ENCODE measurements around the gene CTBS.

The CTBS gene

DNA sequence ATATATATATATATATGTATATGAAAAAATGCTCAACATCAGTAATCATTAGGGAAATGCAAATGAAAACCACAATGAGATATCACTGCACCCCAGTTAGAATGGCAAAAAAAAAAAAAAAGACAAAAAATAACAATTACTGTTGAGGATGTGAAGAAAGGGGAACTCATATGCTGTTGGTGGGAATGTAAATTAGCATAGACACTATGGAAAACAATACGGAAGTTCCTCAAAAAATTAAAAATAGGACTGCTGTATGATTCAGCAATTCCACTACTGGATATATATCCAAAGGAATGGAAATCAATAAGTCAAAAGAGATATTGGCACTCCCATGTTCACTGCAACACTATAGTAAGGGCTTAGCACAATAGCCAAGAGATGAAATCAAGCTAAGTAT is 41.5 kb upstream of the CTBS start:
- no peak for DNase-seq (ENCODE audit: low spot score)
- TF ChIP-seq, protein P1, sequence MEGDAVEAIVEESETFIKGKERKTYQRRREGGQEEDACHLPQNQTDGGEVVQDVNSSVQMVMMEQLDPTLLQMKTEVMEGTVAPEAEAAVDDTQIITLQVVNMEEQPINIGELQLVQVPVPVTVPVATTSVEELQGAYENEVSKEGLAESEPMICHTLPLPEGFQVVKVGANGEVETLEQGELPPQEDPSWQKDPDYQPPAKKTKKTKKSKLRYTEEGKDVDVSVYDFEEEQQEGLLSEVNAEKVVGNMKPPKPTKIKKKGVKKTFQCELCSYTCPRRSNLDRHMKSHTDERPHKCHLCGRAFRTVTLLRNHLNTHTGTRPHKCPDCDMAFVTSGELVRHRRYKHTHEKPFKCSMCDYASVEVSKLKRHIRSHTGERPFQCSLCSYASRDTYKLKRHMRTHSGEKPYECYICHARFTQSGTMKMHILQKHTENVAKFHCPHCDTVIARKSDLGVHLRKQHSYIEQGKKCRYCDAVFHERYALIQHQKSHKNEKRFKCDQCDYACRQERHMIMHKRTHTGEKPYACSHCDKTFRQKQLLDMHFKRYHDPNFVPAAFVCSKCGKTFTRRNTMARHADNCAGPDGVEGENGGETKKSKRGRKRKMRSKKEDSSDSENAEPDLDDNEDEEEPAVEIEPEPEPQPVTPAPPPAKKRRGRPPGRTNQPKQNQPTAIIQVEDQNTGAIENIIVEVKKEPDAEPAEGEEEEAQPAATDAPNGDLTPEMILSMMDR (IDR thresholded peaks at IDR 0.05; ENCODE audit: extremely low read depth, insufficient read depth, missing control alignments): no peak
- in situ Hi-C loops (cut with MboI; ENCODE audit: low pct_unique_long_range_greater_than_20kb, low sequenced_read_pairs, unreplicated experiment): loop anchor here (25.0 kb wide), 2 partner anchors 328 to 478 kb away; partner anchors contain the start of gene PRKACB

DNA sequence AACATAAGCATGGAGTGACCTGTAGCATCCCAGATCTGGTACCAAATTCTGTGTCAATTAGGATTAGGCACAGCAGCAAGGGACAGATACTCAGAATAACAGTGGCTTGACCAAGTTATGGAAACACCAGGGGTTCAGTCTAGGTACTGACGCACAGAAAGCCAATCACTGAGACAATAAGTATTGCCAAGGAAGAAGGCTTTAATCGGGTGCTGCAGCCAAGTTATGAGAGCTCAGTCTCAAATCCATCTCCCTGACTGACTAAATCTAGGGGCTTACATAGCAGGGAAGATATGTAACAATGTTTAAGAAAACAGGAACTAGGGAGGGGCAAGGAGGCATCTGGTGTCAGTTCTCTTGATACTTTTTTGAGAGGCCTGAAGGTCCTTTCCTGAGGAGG is 39.6 kb upstream of the CTBS start:
- no peak for DNase-seq (ENCODE audit: low spot score)
- TF ChIP-seq, protein P1 (IDR thresholded peaks at IDR 0.05; ENCODE audit: extremely low read depth, insufficient read depth, missing control alignments): no peak
- in situ Hi-C loops (cut with MboI; ENCODE audit: low pct_unique_long_range_greater_than_20kb, low sequenced_read_pairs, unreplicated experiment): loop anchor here (25.0 kb wide), 2 partner anchors 327 to 477 kb away; partner anchors contain the start of gene PRKACB

GRCh38 chr1:84613026-84613425 is 38.8 kb upstream of the CTBS start:
- TF ChIP-seq, protein P1 (IDR thresholded peaks at IDR 0.05; ENCODE audit: extremely low read depth, insufficient read depth, missing control alignments): no peak
- in situ Hi-C loops (cut with MboI; ENCODE audit: low pct_unique_long_range_greater_than_20kb, low sequenced_read_pairs, unreplicated experiment): loop anchor here (25.0 kb wide), 2 partner anchors 326 to 476 kb away; partner anchors contain the start of gene PRKACB
- DNase-seq (ENCODE audit: low spot score): no peak

DNA sequence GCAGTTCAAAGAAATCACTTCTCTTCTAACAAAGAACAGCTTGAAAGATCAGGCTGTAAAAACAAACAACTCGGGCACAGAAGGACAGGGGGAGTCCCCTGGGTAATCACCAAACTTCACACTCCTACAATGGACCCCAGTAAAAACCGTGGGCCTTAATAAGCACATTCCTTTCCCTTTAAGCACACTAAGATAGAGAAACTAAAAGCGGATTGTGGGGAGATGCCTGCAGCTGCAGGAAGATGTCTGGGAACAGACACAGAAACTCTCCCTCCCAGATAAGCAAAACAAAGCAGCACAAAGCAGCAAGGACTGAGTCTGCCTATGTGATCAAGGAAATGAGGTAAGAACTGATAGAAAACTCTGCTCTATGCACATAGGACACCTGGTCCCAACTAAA is 37.6 kb upstream of the CTBS start:
- in situ Hi-C loops (cut with MboI; ENCODE audit: low pct_unique_long_range_greater_than_20kb, low sequenced_read_pairs, unreplicated experiment): loop anchor here (25.0 kb wide), 2 partner anchors 324 to 474 kb away; partner anchors contain the start of gene PRKACB
- TF ChIP-seq, protein P1 (IDR thresholded peaks at IDR 0.05; ENCODE audit: extremely low read depth, insufficient read depth, missing control alignments): no peak
- DNase-seq (ENCODE audit: low spot score): no peak

DNA sequence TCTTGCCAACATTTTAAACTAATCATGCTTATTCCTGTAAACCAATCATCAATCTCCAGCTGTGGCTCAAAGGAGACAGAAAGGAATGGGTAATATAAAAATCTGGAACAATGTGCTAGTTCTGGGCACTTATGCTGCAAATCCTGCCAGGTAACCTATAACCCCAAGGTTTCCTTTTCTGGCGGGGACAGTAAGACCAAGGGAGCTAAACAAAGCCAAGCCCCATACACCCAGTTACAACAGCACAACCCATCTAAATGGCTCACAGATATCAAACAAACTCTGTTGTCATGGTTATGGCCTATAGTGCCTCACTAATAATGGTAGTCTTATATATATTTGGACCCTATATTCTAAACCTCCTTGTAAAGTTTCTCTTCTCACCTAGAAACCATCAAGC is 36.9 kb upstream of the CTBS start:
- no peak for DNase-seq (ENCODE audit: low spot score)
- TF ChIP-seq, protein P1 (IDR thresholded peaks at IDR 0.05; ENCODE audit: extremely low read depth, insufficient read depth, missing control alignments): no peak
- in situ Hi-C loops (cut with MboI; ENCODE audit: low pct_unique_long_range_greater_than_20kb, low sequenced_read_pairs, unreplicated experiment): loop anchor here (25.0 kb wide), 2 partner anchors 324 to 474 kb away; partner anchors contain the start of gene PRKACB

- in situ Hi-C loops (cut with MboI; ENCODE audit: low pct_unique_long_range_greater_than_20kb, low sequenced_read_pairs, unreplicated experiment): loop anchor here (25.0 kb wide), 2 partner anchors 320 to 470 kb away; partner anchors contain the start of gene PRKACB
- no peak for DNase-seq (ENCODE audit: low spot score)
- TF ChIP-seq, protein P1 (IDR thresholded peaks at IDR 0.05; ENCODE audit: extremely low read depth, insufficient read depth, missing control alignments): no peak
Measured at GRCh38 chr1:84606977-84607376, 32.7 kb upstream of the CTBS start.
